SK-N-MC (cell line): ENCODE results near the gene BCKDHA.

ENCODE experiments used
- DNase-seq: peaks from one replicate; pipeline ENCODE4 v3.0.0-alpha.2; 2011; ENCODE audit warnings: low read depth, low spot score
- H3K27ac ChIP-seq: fragments of 200-600 bp; sonication (generic); 2 replicates; pipeline ENCODE4 v1.5.1; 2016; ENCODE audit warnings: mixed run types
- H3K36me3 ChIP-seq: fragments of 200-600 bp; sonication (generic); 2 replicates; pipeline ENCODE4 v1.6.1; 2017; ENCODE audit warnings: antibody characterized with exemption, low read length, mixed read lengths; ENCODE audit not compliant: insufficient read depth
- H3K4me3 ChIP-seq: fragments of 200-600 bp; sonication (generic); 2 replicates; pipeline ENCODE4 v1.5.1; 2016
- H3K9ac ChIP-seq: fragments of 200-600 bp; sonication (generic); 2 replicates; pipeline ENCODE4 v1.8.0; 2017; ENCODE audit warnings: mixed run types, mixed read lengths; ENCODE audit not compliant: insufficient read length
- H3K9me3 ChIP-seq: fragments of 200-600 bp; sonication (generic); 2 replicates; pipeline ENCODE4 v1.6.1; 2017; ENCODE audit warnings: low read depth, mild to moderate bottlenecking, antibody characterized with exemption, low read length, moderate library complexity, mixed read lengths
- EZH2 ChIP-seq: fragments of 200-600 bp; sonication (generic); IDR thresholded peaks from one replicate; pipeline ENCODE4 v1.6.1; 2017; ENCODE audit warnings: antibody characterized with exemption
- FOXP2 ChIP-seq: optimal IDR thresholded peaks from 2 replicates; pipeline ENCODE3; 2011; ENCODE audit warnings: mild to moderate bottlenecking, moderate library complexity; ENCODE audit not compliant: insufficient read depth; ENCODE audit errors: extremely low read length, control extremely low read depth
- POLR2AphosphoS5 ChIP-seq: IDR thresholded peaks from 2 replicates; pipeline ENCODE4 v1.6.1; 2012; ENCODE audit warnings: mild to moderate bottlenecking, low read depth, low read length, borderline replicate concordance

The BCKDHA gene

GRCh38 chr19:41412953-41413352, 15.3 kb downstream of the BCKDHA start:
- no peak for TF ChIP-seq EZH2
- TF ChIP-seq POLR2AphosphoS5: no peak
- no peak for TF ChIP-seq FOXP2
- no peak overlapping the region for H3K27ac ChIP-seq

GRCh38 chr19:41413947-41414346, 16.3 kb downstream of the BCKDHA start:
- TF ChIP-seq FOXP2: no peak
- no peak for TF ChIP-seq POLR2AphosphoS5
- no peak for TF ChIP-seq EZH2
- Histone ChIP-seq H3K4me3 (no peak overlapping the region), H3K27ac (no peak overlapping the region), H3K36me3 (no peaks in the 10 kb centered on the region; the same call in 1 of the 2 replicates), H3K9me3 (no peaks in the 10 kb centered on the region), H3K9ac (no peak overlapping the region)
- DNase-seq: no peak

More at GRCh38 chr19:41412953-41413352, 15.3 kb downstream of the BCKDHA start:
- no peak overlapping the region for H3K9ac ChIP-seq
- DNase-seq: no peak
- no peaks in the 10 kb centered on the region for H3K36me3 ChIP-seq
- no peak overlapping the region for H3K4me3 ChIP-seq
- no peaks in the 10 kb centered on the region for H3K9me3 ChIP-seq

DNA sequence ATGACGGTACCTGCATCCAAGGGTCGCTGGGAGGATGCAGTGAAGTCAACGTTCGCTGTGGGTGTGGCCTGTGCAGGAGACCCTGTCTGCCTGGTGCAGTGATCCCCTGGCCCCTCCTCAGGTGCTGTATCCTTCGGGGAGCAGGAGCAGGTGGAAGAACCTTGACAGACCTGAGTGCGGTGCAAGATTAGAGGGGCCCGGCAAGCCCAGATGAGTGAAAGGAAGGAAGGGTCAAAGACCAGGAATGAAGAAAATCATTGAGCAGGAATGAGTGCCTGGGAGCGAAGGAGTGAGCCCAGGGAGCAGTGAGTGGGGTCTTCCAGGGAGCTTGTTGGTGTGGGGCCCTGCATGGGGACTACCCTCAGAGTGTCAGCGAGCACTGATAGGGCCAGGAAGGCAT, 16.8 kb downstream of the BCKDHA start:
- TF ChIP-seq POLR2AphosphoS5 (no peak), EZH2 (no peak), FOXP2 (no peak)
- H3K9ac ChIP-seq: no peak overlapping the region
- no peaks in the 10 kb centered on the region; the same call in 1 of the 2 replicates for H3K36me3 ChIP-seq
- no peaks in the 10 kb centered on the region for H3K9me3 ChIP-seq
- no peak for DNase-seq
- no peak overlapping the region for H3K4me3 ChIP-seq
- H3K27ac ChIP-seq: no peak overlapping the region

DNA sequence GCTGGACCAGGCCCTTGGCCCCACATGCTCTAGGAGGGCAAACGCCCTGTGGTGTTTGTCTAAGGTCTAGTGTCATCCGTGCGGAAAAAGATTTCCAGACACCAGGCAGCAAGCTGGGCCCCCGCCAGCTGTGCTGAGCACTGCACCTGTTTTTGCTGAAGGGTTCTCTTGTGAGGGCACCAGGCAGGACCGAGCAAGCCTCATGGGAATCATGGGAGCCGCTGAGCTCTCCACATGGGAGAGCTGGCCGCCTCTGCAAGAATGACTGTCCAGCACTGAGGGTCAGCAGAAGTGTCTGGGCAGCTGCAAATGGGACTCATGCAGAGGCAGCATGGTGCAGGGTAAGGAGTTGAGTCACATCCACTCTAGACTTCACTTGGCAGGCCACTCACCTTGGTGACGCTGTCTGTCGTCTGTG, 17.5 kb downstream of the BCKDHA start:
- H3K9ac ChIP-seq: no peak overlapping the region
- TF ChIP-seq POLR2AphosphoS5 (no peak), EZH2 (no peak), FOXP2 (no peak)
- H3K4me3 ChIP-seq: no peak overlapping the region
- H3K9me3 ChIP-seq: no peaks in the 10 kb centered on the region
- no peak for DNase-seq
- H3K27ac ChIP-seq: no peak overlapping the region
- no peaks in the 10 kb centered on the region; the same call in 1 of the 2 replicates for H3K36me3 ChIP-seq

DNA sequence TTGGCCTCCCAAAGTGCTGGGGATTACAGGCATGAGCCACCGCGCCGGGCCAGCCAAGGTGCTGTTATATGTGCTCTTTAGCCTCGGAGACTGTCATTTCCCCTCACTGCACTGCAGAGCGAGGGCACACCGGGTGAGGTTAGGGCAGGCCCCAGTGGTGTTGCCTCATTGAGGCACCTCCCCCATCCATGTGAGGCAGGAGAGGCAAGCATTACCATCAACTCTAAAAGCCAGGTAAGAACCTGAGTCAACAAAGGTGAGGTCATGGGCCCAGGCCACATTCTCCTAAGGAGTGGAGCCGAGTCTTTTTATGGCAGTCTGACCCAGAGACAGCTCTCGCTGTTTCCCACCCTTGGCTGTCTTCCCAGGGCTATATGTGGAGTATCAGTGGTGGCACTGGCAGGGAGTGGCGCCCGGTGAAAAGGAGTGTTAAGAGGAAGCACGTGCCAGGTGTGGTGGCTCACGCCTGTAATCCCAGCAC, 18.6 kb downstream of the BCKDHA start:
- Histone ChIP-seq H3K4me3 (no peak overlapping the region), H3K9me3 (no peaks in the 10 kb centered on the region), H3K27ac (no peak overlapping the region), H3K9ac (no peak overlapping the region), H3K36me3 (no peaks in the 10 kb centered on the region; the same call in 1 of the 2 replicates)
- no peak for DNase-seq
- TF ChIP-seq EZH2: no peak
- TF ChIP-seq FOXP2: no peak
- TF ChIP-seq POLR2AphosphoS5: no peak

DNA sequence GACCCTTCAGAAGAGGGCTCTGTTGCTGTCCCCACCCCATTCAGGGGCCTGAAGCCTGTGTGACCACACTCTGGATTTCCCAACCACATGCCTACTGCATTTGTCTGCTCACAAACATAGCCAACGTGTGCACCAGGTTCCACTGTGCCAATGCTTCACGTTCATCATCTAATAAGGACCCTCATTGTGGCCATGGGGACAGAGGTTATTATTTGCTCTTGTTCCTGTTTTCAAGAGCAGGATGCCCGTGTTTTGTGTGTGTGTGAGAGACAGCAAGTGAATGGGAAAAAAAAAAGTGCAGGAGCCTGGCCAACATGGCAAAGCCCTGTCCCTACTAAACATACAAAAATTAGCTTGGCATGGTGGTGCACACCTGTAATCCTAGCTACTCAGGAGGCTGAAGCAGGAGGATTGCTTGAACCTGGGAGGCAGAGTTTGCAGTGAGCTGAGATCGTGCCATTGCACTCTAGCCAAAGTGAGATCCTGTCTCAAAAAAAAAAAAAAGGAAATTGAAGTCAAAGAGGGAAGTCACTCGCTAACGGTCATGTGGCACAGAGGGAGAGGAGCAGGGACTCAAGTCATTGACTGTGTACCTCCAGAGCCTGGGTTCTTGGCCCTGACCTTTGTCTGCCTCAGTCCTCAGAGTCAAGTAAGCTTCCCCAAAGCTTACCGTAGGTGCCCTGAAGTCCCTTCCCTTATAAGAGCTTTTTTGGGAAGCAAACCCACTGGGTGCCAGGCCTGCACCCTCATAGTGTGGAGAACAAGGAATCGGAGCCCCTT, 22.7 kb downstream of the BCKDHA start:
- no peak for DNase-seq
- H3K27ac ChIP-seq: no peak overlapping the region
- no peak overlapping the region for H3K4me3 ChIP-seq
- H3K9ac ChIP-seq: no peak overlapping the region
- no peaks in the 10 kb centered on the region for H3K9me3 ChIP-seq
- H3K36me3 ChIP-seq: no peaks in the 10 kb centered on the region; the same call in 1 of the 2 replicates
- no peak for TF ChIP-seq EZH2

- no peaks in the 10 kb centered on the region; the same call in 1 of the 2 replicates for H3K36me3 ChIP-seq
- no peak for DNase-seq
- no peaks in the 10 kb centered on the region for H3K9me3 ChIP-seq
- no peak overlapping the region for H3K9ac ChIP-seq
- H3K27ac ChIP-seq: no peak overlapping the region
- no peak for TF ChIP-seq FOXP2
- no peak for TF ChIP-seq EZH2
- TF ChIP-seq POLR2AphosphoS5: no peak
- H3K4me3 ChIP-seq: no peak overlapping the region
These were observed 23.7 kb downstream of the BCKDHA start for GRCh38 chr19:41421314-41421713.

- Histone ChIP-seq H3K9me3 (no peaks in the 10 kb centered on the region), H3K36me3 (no peaks in the 10 kb centered on the region; the same call in 1 of the 2 replicates), H3K4me3 (no peak overlapping the region), H3K27ac (no peak overlapping the region), H3K9ac (no peak overlapping the region)
- TF ChIP-seq POLR2AphosphoS5: no peak
- no peak for DNase-seq
These were observed 24.4 kb downstream of the BCKDHA start for GRCh38 chr19:41421973-41422372.

- Histone ChIP-seq H3K4me3 (no peak overlapping the region), H3K36me3 (no peaks in the 10 kb centered on the region; the same call in 1 of the 2 replicates), H3K27ac (no peak overlapping the region), H3K9ac (no peak overlapping the region), H3K9me3 (no peaks in the 10 kb centered on the region)
- TF ChIP-seq FOXP2 (no peak), EZH2 (no peak), POLR2AphosphoS5 (no peak)
- DNase-seq: no peak
These were observed 24.8 kb downstream of the BCKDHA start for GRCh38 chr19:41422456-41422855.
